ENCODE results near the gene KPNA1. TPM values are rescaled to one million over a fixed set of nuclear protein-coding genes. Genes with fewer than 3 reads are reported as not detected.
"Not testable (repeated sequence)": the region's sequence is repeated elsewhere in the genome, so short reads cannot be mapped to it uniquely, and the experiment has no call there.

Gene KPNA1
- total and polyA plus RNA-seq, 4 donors: 20.7 to 42.0 (median 23.5) TPM

DNA sequence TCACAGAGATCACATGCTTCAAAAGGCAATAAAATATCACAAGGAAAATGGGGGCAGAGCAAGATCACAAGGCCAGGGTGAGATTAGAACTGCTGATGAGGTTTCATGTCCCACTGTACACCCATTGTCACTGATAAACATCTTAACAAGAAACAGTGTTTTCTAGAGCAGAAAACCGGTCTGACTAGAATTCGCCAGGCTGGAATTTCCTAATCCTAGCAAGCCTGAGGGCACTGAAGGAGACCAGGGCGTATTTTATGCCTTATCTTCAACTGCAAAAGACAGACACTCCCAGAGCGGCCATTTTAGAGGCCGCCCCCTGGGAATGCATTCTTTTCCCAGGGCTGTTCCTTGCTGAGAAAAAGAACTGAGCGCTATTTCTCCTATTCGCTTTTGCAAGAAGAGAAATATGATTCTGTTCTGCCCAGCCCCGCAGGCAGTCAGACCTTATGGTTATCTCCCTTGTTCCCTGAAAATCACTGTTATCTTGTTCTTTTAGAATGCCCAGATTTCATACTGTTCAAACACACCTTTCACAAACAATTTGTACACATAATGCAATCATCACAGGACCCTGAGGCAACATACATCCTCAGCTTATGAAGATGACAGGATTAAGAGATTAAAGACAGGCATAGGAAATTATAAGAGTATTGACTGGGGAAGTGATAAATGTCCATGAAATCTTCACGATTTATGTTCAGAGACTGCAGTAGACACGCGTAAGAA lies 70.8 kb downstream of the KPNA1 start:
- DNase-seq (ENCODE audit: low spot score); H3K4me1 ChIP-seq (ENCODE audit: control insufficient read depth in 4 of 4, insufficient read depth in 4 of 4, low read length in 3 of 4); H3K4me3 ChIP-seq (ENCODE audit: low read depth in 1 of 3, low read length in 3 of 3); H3K9me3 ChIP-seq (ENCODE audit: control insufficient read depth in 4 of 4, low read length in 3 of 4); H3K9ac ChIP-seq (ENCODE audit: low read depth in 1 of 2, low read length in 2 of 2); H3K27me3 ChIP-seq (ENCODE audit: control insufficient read depth in 4 of 4, insufficient read depth in 4 of 4, low read length in 3 of 4): not testable (repeated sequence)
- WGBS: 90% methylated on average over 11 of the region's 11 CpGs
- peak; percentile 26 for TF ChIP-seq YY1 (IDR thresholded peaks at IDR 0.05)
- peak overlapping the region; percentile 64 to 72 for H3K27ac ChIP-seq (ENCODE audit: low read depth in 1 of 2, low read length in 2 of 2)
- H3K36me3 ChIP-seq (ENCODE audit: control insufficient read depth in 4 of 4, insufficient read depth in 3 of 4, low read depth in 1 of 4, low read length in 3 of 4): peaks cover 8 to 39% (median 28%) of the 10 kb centered on the region in 4 donors

DNA sequence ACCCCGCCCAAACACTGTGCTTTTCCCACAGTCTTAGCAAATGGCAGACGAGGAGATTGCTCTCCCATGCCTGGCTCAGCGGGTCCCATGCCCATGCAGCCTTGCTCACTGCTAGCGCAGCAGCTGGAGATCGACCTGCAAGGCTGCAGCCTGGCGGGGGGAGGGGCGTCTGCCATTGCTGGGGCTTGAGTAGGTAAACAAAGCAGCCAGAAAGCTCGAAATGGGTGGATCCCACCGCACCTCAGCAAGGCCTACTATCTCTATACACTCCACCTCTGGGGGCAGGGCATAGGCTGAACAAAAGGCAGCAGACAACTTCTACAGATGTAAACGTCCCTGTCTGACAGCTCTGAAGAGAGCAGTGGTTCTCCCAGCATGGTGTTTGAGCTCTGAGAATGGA lies 71.6 kb downstream of the KPNA1 start:
- Histone ChIP-seq H3K27ac (ENCODE audit: low read depth in 1 of 2, low read length in 2 of 2) (no peak overlapping the region), H3K36me3 (ENCODE audit: control insufficient read depth in 4 of 4, insufficient read depth in 3 of 4, low read depth in 1 of 4, low read length in 3 of 4) (peaks cover 8 to 36% (median 27%) of the 10 kb centered on the region in 4 donors), H3K9me3 (ENCODE audit: control insufficient read depth in 4 of 4, low read length in 3 of 4) (no peaks in the 10 kb centered on the region), H3K4me1 (ENCODE audit: control insufficient read depth in 4 of 4, insufficient read depth in 4 of 4, low read length in 3 of 4) (peaks cover 0 to 8% (median 1%) of the 10 kb centered on the region in 4 donors), H3K27me3 (ENCODE audit: control insufficient read depth in 4 of 4, insufficient read depth in 4 of 4, low read length in 3 of 4) (no peaks in the 10 kb centered on the region), H3K4me3 (ENCODE audit: low read depth in 1 of 3, low read length in 3 of 3) (no peak overlapping the region), H3K9ac (ENCODE audit: low read depth in 1 of 2, low read length in 2 of 2) (no peak overlapping the region)
- DNase-seq (ENCODE audit: low spot score): no peak
- 91% methylated on average over 10 of the region's 10 CpGs for WGBS
- TF ChIP-seq NR2F2 (IDR thresholded peaks at IDR 0.05) (no peak), SP1 (IDR thresholded peaks at IDR 0.05) (no peak), RAD21 (IDR thresholded peaks at IDR 0.05) (no peak), JUND (IDR thresholded peaks at IDR 0.05) (no peak), GABPA (IDR thresholded peaks at IDR 0.05 in 1 of 2, conservative IDR thresholded peaks at IDR 0.05 in 1 of 2) (no peak), ATF3 (IDR thresholded peaks at IDR 0.05) (no peak), RXRA (IDR thresholded peaks at IDR 0.05) (no peak), FOXA2 (IDR thresholded peaks at IDR 0.05) (no peak), TAF1 (conservative IDR thresholded peaks at IDR 0.05) (no peak), HNF4A (conservative IDR thresholded peaks at IDR 0.05) (no peak), EGR1 (IDR thresholded peaks at IDR 0.05; ENCODE audit: low read depth in 2 of 2) (no peak), FOXA1 (IDR thresholded peaks at IDR 0.05) (no peak), YY1 (IDR thresholded peaks at IDR 0.05) (no peak)
- TF ChIP-seq, protein P1, sequence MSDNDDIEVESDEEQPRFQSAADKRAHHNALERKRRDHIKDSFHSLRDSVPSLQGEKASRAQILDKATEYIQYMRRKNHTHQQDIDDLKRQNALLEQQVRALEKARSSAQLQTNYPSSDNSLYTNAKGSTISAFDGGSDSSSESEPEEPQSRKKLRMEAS (IDR thresholded peaks at IDR 0.05): no peak
- TF ChIP-seq, protein P2, sequence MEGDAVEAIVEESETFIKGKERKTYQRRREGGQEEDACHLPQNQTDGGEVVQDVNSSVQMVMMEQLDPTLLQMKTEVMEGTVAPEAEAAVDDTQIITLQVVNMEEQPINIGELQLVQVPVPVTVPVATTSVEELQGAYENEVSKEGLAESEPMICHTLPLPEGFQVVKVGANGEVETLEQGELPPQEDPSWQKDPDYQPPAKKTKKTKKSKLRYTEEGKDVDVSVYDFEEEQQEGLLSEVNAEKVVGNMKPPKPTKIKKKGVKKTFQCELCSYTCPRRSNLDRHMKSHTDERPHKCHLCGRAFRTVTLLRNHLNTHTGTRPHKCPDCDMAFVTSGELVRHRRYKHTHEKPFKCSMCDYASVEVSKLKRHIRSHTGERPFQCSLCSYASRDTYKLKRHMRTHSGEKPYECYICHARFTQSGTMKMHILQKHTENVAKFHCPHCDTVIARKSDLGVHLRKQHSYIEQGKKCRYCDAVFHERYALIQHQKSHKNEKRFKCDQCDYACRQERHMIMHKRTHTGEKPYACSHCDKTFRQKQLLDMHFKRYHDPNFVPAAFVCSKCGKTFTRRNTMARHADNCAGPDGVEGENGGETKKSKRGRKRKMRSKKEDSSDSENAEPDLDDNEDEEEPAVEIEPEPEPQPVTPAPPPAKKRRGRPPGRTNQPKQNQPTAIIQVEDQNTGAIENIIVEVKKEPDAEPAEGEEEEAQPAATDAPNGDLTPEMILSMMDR (IDR thresholded peaks at IDR 0.05; ENCODE audit: low read depth, low read length, missing input control): no peak
- TF ChIP-seq, protein P3, sequence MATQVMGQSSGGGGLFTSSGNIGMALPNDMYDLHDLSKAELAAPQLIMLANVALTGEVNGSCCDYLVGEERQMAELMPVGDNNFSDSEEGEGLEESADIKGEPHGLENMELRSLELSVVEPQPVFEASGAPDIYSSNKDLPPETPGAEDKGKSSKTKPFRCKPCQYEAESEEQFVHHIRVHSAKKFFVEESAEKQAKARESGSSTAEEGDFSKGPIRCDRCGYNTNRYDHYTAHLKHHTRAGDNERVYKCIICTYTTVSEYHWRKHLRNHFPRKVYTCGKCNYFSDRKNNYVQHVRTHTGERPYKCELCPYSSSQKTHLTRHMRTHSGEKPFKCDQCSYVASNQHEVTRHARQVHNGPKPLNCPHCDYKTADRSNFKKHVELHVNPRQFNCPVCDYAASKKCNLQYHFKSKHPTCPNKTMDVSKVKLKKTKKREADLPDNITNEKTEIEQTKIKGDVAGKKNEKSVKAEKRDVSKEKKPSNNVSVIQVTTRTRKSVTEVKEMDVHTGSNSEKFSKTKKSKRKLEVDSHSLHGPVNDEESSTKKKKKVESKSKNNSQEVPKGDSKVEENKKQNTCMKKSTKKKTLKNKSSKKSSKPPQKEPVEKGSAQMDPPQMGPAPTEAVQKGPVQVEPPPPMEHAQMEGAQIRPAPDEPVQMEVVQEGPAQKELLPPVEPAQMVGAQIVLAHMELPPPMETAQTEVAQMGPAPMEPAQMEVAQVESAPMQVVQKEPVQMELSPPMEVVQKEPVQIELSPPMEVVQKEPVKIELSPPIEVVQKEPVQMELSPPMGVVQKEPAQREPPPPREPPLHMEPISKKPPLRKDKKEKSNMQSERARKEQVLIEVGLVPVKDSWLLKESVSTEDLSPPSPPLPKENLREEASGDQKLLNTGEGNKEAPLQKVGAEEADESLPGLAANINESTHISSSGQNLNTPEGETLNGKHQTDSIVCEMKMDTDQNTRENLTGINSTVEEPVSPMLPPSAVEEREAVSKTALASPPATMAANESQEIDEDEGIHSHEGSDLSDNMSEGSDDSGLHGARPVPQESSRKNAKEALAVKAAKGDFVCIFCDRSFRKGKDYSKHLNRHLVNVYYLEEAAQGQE (IDR thresholded peaks at IDR 0.05): no peak
